Adrenal gland (tissue), 12 donors: ENCODE results near the gene PRM2. TPM values are rescaled to one million over a fixed set of nuclear protein-coding genes. Genes with fewer than 3 reads are reported as not detected.

ENCODE experiments used
- DNase-seq, 7 donors: peaks; one replicate each; pipeline ENCODE4 v3.0.0-alpha.2; 2019 to 2020
- H3K27ac ChIP-seq, 5 donors: fragments of 200-600 bp; sonication (generic) in 4 of 5; 1 replicate in 3 of 5; 2 replicates in 2 of 5; pipeline versions ENCODE4 v1.5.1 to v1.8.0; 2016 to 2020; ENCODE audit warnings: mild to moderate bottlenecking in 1 of 5
- H3K27me3 ChIP-seq: fragments of 200-600 bp; 2 replicates; pipeline ENCODE4 v1.8.0; 2021
- H3K36me3 ChIP-seq, 2 donors: fragments of 200-600 bp; replicated peaks in 1 of 2; 1 replicate in 1 of 2; 2 replicates in 1 of 2; pipeline versions ENCODE4 v1.5.1 to v1.8.0; 2018 to 2022
- H3K4me1 ChIP-seq, 2 donors: fragments of 200-600 bp; replicated peaks in 1 of 2; 1 replicate in 1 of 2; 2 replicates in 1 of 2; pipeline versions ENCODE4 v1.5.1 to v1.8.0; 2018 to 2021
- H3K4me3 ChIP-seq, 4 donors: fragments of 200-600 bp; sonication (generic) in 3 of 4; one replicate each; pipeline ENCODE4 v1.5.1; 2016 to 2018
- H3K9me3 ChIP-seq, 3 donors: fragments of 200-600 bp; sonication (generic) in 1 of 3; replicated peaks in 1 of 3; 1 replicate in 2 of 3; 2 replicates in 1 of 3; pipeline versions ENCODE4 v1.5.1 to v1.8.0; 2016 to 2021
- CTCF ChIP-seq, 6 experiments: fragments of 450-650 bp in 4 of 6; fragments of 200-600 bp in 2 of 6; sonication (generic) in 1 of 6; IDR thresholded peaks; 1 replicate in 5 of 6; 2 replicates in 1 of 6; pipeline versions ENCODE4 v1.5.1 to v1.8.0; 2016 to 2021; ENCODE audit warnings: antibody characterized with exemption in 6 of 6, mild to moderate bottlenecking in 2 of 6, moderate library complexity in 1 of 6
- POLR2A ChIP-seq, 2 donors: fragments of 450-650 bp; IDR thresholded peaks; one replicate each; pipeline ENCODE4 v1.6.1; 2017; ENCODE audit warnings: antibody characterized with exemption in 2 of 2, mild to moderate bottlenecking in 2 of 2, moderate library complexity in 1 of 2
- WGBS, 4 donors: extraction: QIAGEN DNeasy Blood & Tissue Kit in 2 of 4; methylation state at CpG; one replicate each; pipeline versions ENCODE4 v1.1.5 to v1.1.7; 2013 to 2017; 5-methylcytosine and 5-hydroxymethylcytosine counted together
- intact Hi-C, 2 donors: fragments of 100-400 bp; cut with DNase I; formaldehyde crosslinking; loops; one replicate each; pipeline versions ENCODE4 v1.14.1 to v1.15.0; 2022 to 2023
- polyA plus RNA-seq, 3 donors: library from polyadenylated mRNA; stranded (reverse); fragments of 200-250 nt in 2 of 3; fragments of 350-450 nt in 1 of 3; fragmentation: Illumina TruSeq in 1 of 3; extraction: RNeasy Lipid Tissue Mini Kit (QIAGEN cat#74804) in 1 of 3; gene quantifications; one replicate each; pipeline ENCODE4 v1.2.3, GENCODE V29; 2013 to 2014
- total RNA-seq, 9 donors: library from RNA; depleted of rRNA in 4 of 9; stranded (reverse); fragments of >200 nt in 4 of 9; fragments of 120-200 nt in 1 of 9; fragmentation: NEBNext Ultra II Directional in 1 of 9; extraction: Animal tissue kit (Norgen Biotek cat#: 25700) in 1 of 9; gene quantifications; one replicate each; pipeline versions ENCODE4 v1.1.0 to v1.2.4, GENCODE V29; 2013 to 2023
- donor health status: healthy with polysubstance abuse.
- donor health status: Bipolar disorder and iron deficiency.
- donor health status: DM: yes; HTN: yes; CAD: no.
- donor health status: DM: no; HTN: no; CAD: no.
- donor health status: DM: no; HTN: no; CAD: no.
- donor health status: DM: yes; HTN: yes; CAD: no.

The PRM2 gene
- total and polyA plus RNA-seq, 12 donors, result not detected

GRCh38 chr16:11272921-11273720 is 3.2 kb downstream of the PRM2 start, which contains the start of gene PRM3:
Gene PRM3 (minus strand): TSS chr16:11273629. CDS start chr16:11273595, 34 bp downstream.
- H3K36me3 ChIP-seq, result no peaks in the 10 kb centered on the region
- no peak within 1 kb of the TSS for H3K27ac ChIP-seq
- H3K9me3 ChIP-seq, result no peaks in the 10 kb centered on the region
- H3K4me3 ChIP-seq, result no peak within 1 kb of the TSS
- no peaks in the 10 kb centered on the region for H3K27me3 ChIP-seq
- WGBS, 4 donors, result 79 to 82% (median 81%) methylated on average over 27 to 30 of the region's 30 CpGs
- intact Hi-C loops, result no loop called here
- no peak for DNase-seq
- H3K4me1 ChIP-seq, result no peaks in the 10 kb centered on the region
- TF ChIP-seq CTCF (IDR thresholded peaks at IDR 0.05) (no peak), POLR2A (IDR thresholded peaks at IDR 0.05) (no peak)

- Histone ChIP-seq H3K4me3 (no peak overlapping the region), H3K27ac (no peak overlapping the region), H3K27me3 (no peaks in the 10 kb centered on the region), H3K36me3 (no peaks in the 10 kb centered on the region), H3K9me3 (no peaks in the 10 kb centered on the region), H3K4me1 (no peaks in the 10 kb centered on the region)
- 65 to 100% (median 84%) methylated on average over 2 to 6 of the region's 6 CpGs for WGBS, 4 donors
- intact Hi-C loops, result no loop called here
- TF ChIP-seq POLR2A (IDR thresholded peaks at IDR 0.05), result no peak
- TF ChIP-seq CTCF (IDR thresholded peaks at IDR 0.05), result no peak
- DNase-seq, result no peak
These were observed 3.8 kb downstream of the PRM2 start for GRCh38 chr16:11272484-11272883.

- DNase-seq, result no peak
- no peak overlapping the region for H3K27ac ChIP-seq
- TF ChIP-seq POLR2A (IDR thresholded peaks at IDR 0.05), result no peak
- no peak for TF ChIP-seq CTCF (IDR thresholded peaks at IDR 0.05)
- intact Hi-C loops, result no loop called here
- H3K4me1 ChIP-seq, result no peaks in the 10 kb centered on the region
- no peak overlapping the region for H3K4me3 ChIP-seq
- H3K36me3 ChIP-seq, result no peaks in the 10 kb centered on the region
- H3K27me3 ChIP-seq, result no peaks in the 10 kb centered on the region
- 96 to 97% (median 97%) methylated on average over 9 to 10 of the region's 10 CpGs for WGBS, 4 donors
- H3K9me3 ChIP-seq, result no peaks in the 10 kb centered on the region
These were observed 4.7 kb downstream of the PRM2 start for GRCh38 chr16:11271610-11272009.

GRCh38 chr16:11270602-11271162 is 5.6 kb downstream of the PRM2 start:
- H3K27me3 ChIP-seq, result no peaks in the 10 kb centered on the region
- no peak overlapping the region for H3K27ac ChIP-seq
- no peaks in the 10 kb centered on the region for H3K9me3 ChIP-seq
- no peaks in the 10 kb centered on the region for H3K36me3 ChIP-seq
- no peak overlapping the region for H3K4me3 ChIP-seq
- no peak for DNase-seq
- H3K4me1 ChIP-seq, result no peaks in the 10 kb centered on the region
- no peak for TF ChIP-seq CTCF (IDR thresholded peaks at IDR 0.05)
- TF ChIP-seq POLR2A (IDR thresholded peaks at IDR 0.05), result no peak
- 90 to 96% (median 93%) methylated on average over 2 of the region's 2 CpGs for WGBS, 4 donors
- intact Hi-C loops, result no loop called here
